Stimulated activated CD4-positive, alpha-beta T cell treated with anti-CD3 and anti-CD28 coated beads, Interleukin-4, amount 100 ng/mL, for 48 hours (primary cell): ENCODE results near the gene MRPL57.
"Not testable (repeated sequence)": the region's sequence is repeated elsewhere in the genome, so short reads cannot be mapped to it uniquely, and the experiment has no call there.

Experiments
- DNase-seq, 2 donors: peaks; one replicate each; pipeline ENCODE4 v3.0.0-alpha.2; 2020; ENCODE audit warnings: low read depth in 2 of 2

MRPL57 gene

GRCh38 chr13:21176215-21176981 lies at the start of gene MRPL57, which contains the start of gene SKA3:
Gene MRPL57, plus strand, starts transcription at chr13:21176658. Its CDS starts 259 bp downstream, at chr13:21176917.
Gene SKA3, minus strand, starts transcription at chr13:21176552. Its CDS starts 75 bp downstream, at chr13:21176477.
- peak; percentile 89 to 91 for DNase-seq

- DNase-seq = no peak
Observed at GRCh38 chr13:21130116-21130515, 46.3 kb upstream of the MRPL57 start.

GRCh38 chr13:21133077-21133476 lies 43.4 kb upstream of the MRPL57 start:
- no peak for DNase-seq

GRCh38 chr13:21134475-21134874 lies 42.0 kb upstream of the MRPL57 start:
- no peak for DNase-seq

- DNase-seq = not testable (repeated sequence)
Observed at GRCh38 chr13:21135833-21136232, 40.6 kb upstream of the MRPL57 start.

- DNase-seq = no peak
Observed at GRCh38 chr13:21137696-21138095, 38.8 kb upstream of the MRPL57 start.

GRCh38 chr13:21138561-21138960 lies 37.9 kb upstream of the MRPL57 start:
- DNase-seq = no peak

- no peak for DNase-seq
Observed at GRCh38 chr13:21139374-21139773, 37.1 kb upstream of the MRPL57 start.

- DNase-seq = no peak
Observed at GRCh38 chr13:21142766-21143165, 33.7 kb upstream of the MRPL57 start.

GRCh38 chr13:21147827-21148226 lies 28.6 kb upstream of the MRPL57 start:
- no peak for DNase-seq

- DNase-seq = no peak
Observed at GRCh38 chr13:21148557-21149258, 27.8 kb upstream of the MRPL57 start.

GRCh38 chr13:21149568-21149967 lies 26.9 kb upstream of the MRPL57 start:
- no peak for DNase-seq

GRCh38 chr13:21150013-21150412 lies 26.4 kb upstream of the MRPL57 start:
- no peak for DNase-seq

- DNase-seq = no peak
Observed at GRCh38 chr13:21152251-21152899, 24.1 kb upstream of the MRPL57 start.

GRCh38 chr13:21164631-21165030 lies 11.8 kb upstream of the MRPL57 start:
- DNase-seq = no peak

- not testable (repeated sequence) for DNase-seq
Observed at GRCh38 chr13:21165606-21166005, 10.9 kb upstream of the MRPL57 start.

GRCh38 chr13:21171420-21171819 lies 5.0 kb upstream of the MRPL57 start:
- no peak for DNase-seq

GRCh38 chr13:21173767-21174166 lies 2.7 kb upstream of the MRPL57 start:
- not testable (repeated sequence) for DNase-seq

GRCh38 chr13:21175656-21176214 lies 723 bp upstream of the MRPL57 start:
- no peak for DNase-seq

GRCh38 chr13:21176982-21177284 lies 475 bp downstream of the MRPL57 start:
- peak in 1 of 2 donors; percentile 24 for DNase-seq

- DNase-seq = no peak
Observed at GRCh38 chr13:21181671-21182070, 5.2 kb downstream of the MRPL57 start.

GRCh38 chr13:21186410-21186809 lies 10.0 kb downstream of the MRPL57 start:
- not testable (repeated sequence) for DNase-seq
